HG02938 (cell line): ENCODE measurements around the gene HOXA4.

Experiments used
- ATAC-seq: cut with Tn5 transposase; IDR thresholded peaks from one replicate; pipeline ENCODE4 v1.9.1; 2021; ENCODE audit warnings: mild to moderate bottlenecking, moderate library complexity; ENCODE audit not compliant: unreplicated experiment

Gene HOXA4

GRCh38 chr7:27117887-27118491 is 12.6 kb downstream of the HOXA4 start:
- ATAC-seq, result no peak

- no peak for ATAC-seq
Measured at GRCh38 chr7:27116962-27117886, 13.3 kb downstream of the HOXA4 start.

- ATAC-seq, result no peak
Measured at GRCh38 chr7:27116031-27116961, 14.3 kb downstream of the HOXA4 start.

- no peak for ATAC-seq
Measured at GRCh38 chr7:27115221-27116026, 15.1 kb downstream of the HOXA4 start.

- no peak for ATAC-seq
Measured at GRCh38 chr7:27114881-27115220, 15.7 kb downstream of the HOXA4 start.

GRCh38 chr7:27113991-27114769 is 16.4 kb downstream of the HOXA4 start:
- ATAC-seq, result no peak

- no peak for ATAC-seq
Measured at GRCh38 chr7:27112955-27113949, 17.3 kb downstream of the HOXA4 start.

- no peak for ATAC-seq
Measured at GRCh38 chr7:27112361-27112760, 18.2 kb downstream of the HOXA4 start.

- ATAC-seq, result no peak
Measured at GRCh38 chr7:27111751-27112277, 18.7 kb downstream of the HOXA4 start.

GRCh38 chr7:27111042-27111750 is 19.4 kb downstream of the HOXA4 start:
- no peak for ATAC-seq

- no peak for ATAC-seq
Measured at GRCh38 chr7:27110186-27111031, 20.1 kb downstream of the HOXA4 start.

- no peak for ATAC-seq
Measured at GRCh38 chr7:27109466-27110185, 20.9 kb downstream of the HOXA4 start.

GRCh38 chr7:27108390-27109127 is 22.0 kb downstream of the HOXA4 start:
- ATAC-seq, result no peak

GRCh38 chr7:27107391-27108381 is 22.9 kb downstream of the HOXA4 start:
- ATAC-seq, result no peak
